SK-N-SH (cell line): ENCODE results near the gene RIMS4. TPM values are rescaled to one million over a fixed set of nuclear protein-coding genes. Genes with fewer than 3 reads are reported as not detected.
A peak's percentile ranks its signal among the peaks of the same experiment; 100 is the strongest.

Source experiments
- CTCF ChIA-PET: fragments of 300-600, 350-600 bp; formaldehyde crosslinking; extraction: SDS; loops from one replicate; lab custom pipeline; 2021; lab: Yijun Ruan, JAX
- POLR2A ChIA-PET: fragments of 350-600 bp; sonication (Branson Sonifier 250); formaldehyde crosslinking; extraction: SDS; loops from one replicate; lab custom pipeline; 2020; ENCODE audit warnings: antibody characterized with exemption, inconsistent platforms; lab: Yijun Ruan, JAX
- DNase-seq: peaks from one replicate; pipeline ENCODE4 v3.0.0; 2012
- H2AFZ ChIP-seq: fragments of 200-600 bp; sonication (generic); 2 replicates; pipeline ENCODE4 v1.8.1; 2016; ENCODE audit warnings: antibody characterized with exemption, mild to moderate bottlenecking, low read depth
- H3F3A ChIP-seq: fragments of 200-600 bp; sonication (generic); replicated peaks from 2 replicates; pipeline ENCODE3; 2016; ENCODE audit warnings: antibody characterized with exemption, mild to moderate bottlenecking; ENCODE audit not compliant: insufficient read depth
- H3K27ac ChIP-seq, 2 experiments: fragments of 200-500 bp in 1 of 2; fragments of 200-600 bp in 1 of 2; sonication (Bioruptor generic) in 1 of 2; sonication (generic), shearing (Covaris generic) in 1 of 2; 2 replicates each; pipeline versions ENCODE4 v1.5.1 to v1.6.1; 2014 to 2016; ENCODE audit warnings: low read depth in 2 of 2, inconsistent platforms in 1 of 2, low read length in 1 of 2, mild to moderate bottlenecking in 1 of 2, mixed read lengths in 1 of 2
- H3K27me3 ChIP-seq: fragments of 200-600 bp; sonication (generic), shearing (Covaris generic); 2 replicates; pipeline ENCODE4 v1.6.1; 2016; ENCODE audit warnings: mixed run types; ENCODE audit not compliant: insufficient read depth
- H3K36me3 ChIP-seq, 2 experiments: fragments of 200-500 bp in 1 of 2; fragments of 200-600 bp in 1 of 2; sonication (Bioruptor generic) in 1 of 2; sonication (generic) in 1 of 2; replicated peaks in 1 of 2; 2 replicates each; pipeline versions ENCODE3 to v1.5.1; 2014 to 2016; ENCODE audit warnings: low read length in 1 of 2, mild to moderate bottlenecking in 1 of 2; ENCODE audit not compliant: insufficient read depth in 2 of 2, control insufficient read depth in 1 of 2
- H3K4me1 ChIP-seq, 2 experiments: fragments of 200-500 bp in 1 of 2; fragments of 200-600 bp in 1 of 2; sonication (Bioruptor generic) in 1 of 2; sonication (generic), shearing (Covaris generic) in 1 of 2; 2 replicates each; pipeline versions ENCODE4 v1.5.1 to v1.6.1; 2014 to 2016; ENCODE audit warnings: low read depth in 1 of 2, low read length in 1 of 2, mixed run types in 1 of 2; ENCODE audit not compliant: insufficient read depth in 2 of 2, control insufficient read depth in 1 of 2
- H3K4me2 ChIP-seq: fragments of 200-600 bp; sonication (generic), shearing (Covaris generic); 2 replicates; pipeline ENCODE4 v1.6.1; 2017; ENCODE audit warnings: mixed run types
- H3K4me3 ChIP-seq, 2 experiments: fragments of 200-500 bp in 1 of 2; fragments of 200-600 bp in 1 of 2; sonication (Bioruptor generic) in 1 of 2; sonication (generic), shearing (Covaris generic) in 1 of 2; 2 replicates each; pipeline versions ENCODE4 v1.5.1 to v1.8.1; 2014 to 2016; ENCODE audit warnings: low read depth in 2 of 2, inconsistent platforms in 1 of 2, low read length in 1 of 2, mild to moderate bottlenecking in 1 of 2, mixed read lengths in 1 of 2, moderate library complexity in 1 of 2
- H3K79me2 ChIP-seq: fragments of 200-600 bp; sonication (generic); 2 replicates; pipeline ENCODE4 v1.8.1; 2017; ENCODE audit warnings: mild to moderate bottlenecking; ENCODE audit not compliant: insufficient read depth
- H3K9ac ChIP-seq: fragments of 200-600 bp; sonication (generic); 2 replicates; pipeline ENCODE4 v1.6.1; 2017; ENCODE audit warnings: mixed run types
- H3K9me2 ChIP-seq: fragments of 200-600 bp; sonication (generic); 2 replicates; pipeline ENCODE4 v1.6.1; 2017; ENCODE audit warnings: mixed run types
- H3K9me3 ChIP-seq: fragments of 200-600 bp; sonication (generic); 2 replicates; pipeline ENCODE4 v1.6.1; 2017; ENCODE audit warnings: mixed run types, mild to moderate bottlenecking, moderate library complexity
- H4K20me1 ChIP-seq: fragments of 200-600 bp; sonication (generic); 2 replicates; pipeline ENCODE4 v1.6.1; 2017; ENCODE audit warnings: mild to moderate bottlenecking, mixed run types; ENCODE audit not compliant: insufficient read depth
- CHD2 ChIP-seq: fragments of 150-350 bp; IDR thresholded peaks from 2 replicates; pipeline ENCODE4 v1.6.1; 2018; ENCODE audit warnings: low read length; ENCODE audit not compliant: partially characterized antibody
- CTCF ChIP-seq: fragments of 200-600 bp; sonication (generic); IDR thresholded peaks from 2 replicates; pipeline ENCODE4 v1.6.1; 2017; ENCODE audit warnings: antibody characterized with exemption, mild to moderate bottlenecking, moderate library complexity
- EP300 ChIP-seq, 2 experiments: IDR thresholded peaks; 2 replicates each; pipeline versions ENCODE4 v1.4.0 to v1.6.1; 2012; ENCODE audit warnings: borderline replicate concordance in 1 of 2, low read depth in 1 of 2, low read length in 1 of 2
- FOXJ3 ChIP-seq: sonication (generic); formaldehyde crosslinking; IDR thresholded peaks from 2 replicates; pipeline ENCODE4 v1.5.1; 2020; ENCODE audit warnings: mild to moderate bottlenecking, missing genetic modification reagents
- FOXM1 ChIP-seq: IDR thresholded peaks from 2 replicates; pipeline ENCODE4 v1.4.0; 2012; ENCODE audit warnings: low read depth, mild to moderate bottlenecking
- MXI1 ChIP-seq: IDR thresholded peaks from 2 replicates; pipeline ENCODE4 v1.6.1; 2012; ENCODE audit warnings: mild to moderate bottlenecking, low read depth, low read length, improper control_type of control experiment
- NFIC ChIP-seq: IDR thresholded peaks from 2 replicates; pipeline ENCODE4 v1.4.0; 2012; ENCODE audit warnings: borderline replicate concordance
- PBX3 ChIP-seq: IDR thresholded peaks from 2 replicates; pipeline ENCODE4; 2012
- RAD21 ChIP-seq: IDR thresholded peaks from 2 replicates; pipeline ENCODE4 v1.6.1; 2012; ENCODE audit warnings: mild to moderate bottlenecking, low read length
- RCOR1 ChIP-seq: fragments of 150-350 bp; IDR thresholded peaks from 2 replicates; pipeline ENCODE4 v1.6.1; 2017; ENCODE audit warnings: antibody characterized with exemption, low read length
- REST ChIP-seq: IDR thresholded peaks from 2 replicates; pipeline ENCODE4 v1.6.1; 2012; ENCODE audit warnings: mild to moderate bottlenecking, low read depth, low read length, moderate library complexity
- SMC3 ChIP-seq: IDR thresholded peaks from 2 replicates; pipeline ENCODE4 v1.6.1; 2012; ENCODE audit warnings: low read depth, low read length, improper control_type of control experiment
- USF1 ChIP-seq: IDR thresholded peaks from 2 replicates; pipeline ENCODE4 v1.4.0; 2012; ENCODE audit warnings: low read depth, borderline replicate concordance
- WGBS: methylation state at CpG from one replicate; pipeline ENCODE4 v1.1.6; 2017; ENCODE audit warnings: low lambda C conversion rate; 5-methylcytosine and 5-hydroxymethylcytosine counted together
- polyA plus RNA-seq, 3 experiments: library from polyadenylated mRNA; depleted of rRNA; stranded (reverse); fragments of >200 nt; gene quantifications; 2 replicates each; pipeline ENCODE4 v1.2.3, GENCODE V29; 2012

RIMS4 gene
- polyA plus RNA-seq, 1 of the 3 experiments (the other 2 are of a cell fraction): 0.13 TPM

- Histone ChIP-seq H3K9me3 (no peaks in the 10 kb centered on the region), H3K4me3 (no peak overlapping the region), H3K9ac (no peak overlapping the region), H3F3A (no peaks in the 10 kb centered on the region), H3K9me2 (no peaks in the 10 kb centered on the region), H3K4me1 (peaks cover 0 to 12% of the 10 kb centered on the region in 2 experiments; a peak in 1 of 4 replicates), H4K20me1 (no peaks in the 10 kb centered on the region), H3K4me2 (no peak overlapping the region), H3K36me3 (no peaks in the 10 kb centered on the region), H2AFZ (no peak overlapping the region), H3K79me2 (no peaks in the 10 kb centered on the region), H3K27ac (peak overlapping the region in 1 of 2 experiments; percentile 47; a peak in 2 of 4 replicates), H3K27me3 (no peaks in the 10 kb centered on the region)
- ChIA-PET POLR2A (interaction anchor here (0.7 to 1.6 kb wide), 4 partner anchors 20 to 81 kb away, joined by 3 to 5 read pairs (median 4); no protein-coding TSS in a partner anchor), CTCF (interaction anchor here (0.7 to 7.6 kb wide), 43 partner anchors 9 to 310 kb away, joined by 3 to 64 read pairs (median 5); partner anchors contain the start of genes KCNK15, RIMS4 and YWHAB)
- TF ChIP-seq MXI1 (peak; percentile 53; the same call in 1 of the 2 replicates), FOXJ3 (CRISPR knock-in tag) (peak; percentile 61), RAD21 (peak; percentile 85), USF1 (no peak), CHD2 (peak; percentile 79), REST (no peak), SMC3 (peak; percentile 65; the same call in 1 of the 2 replicates), EP300 (IDR thresholded peaks at IDR 0.05; ENCODE audit: borderline replicate concordance in 1 of 2, low read depth in 1 of 2, low read length in 1 of 2) (peak in 1 of 2 experiments; percentile 68; a peak in 1 of 4 replicates), CTCF (peak; percentile 21; the same call in 1 of the 2 replicates), NFIC (peak; percentile 7; the same call in 1 of the 2 replicates), FOXM1 (no peak), PBX3 (no peak), RCOR1 (peak; percentile 69)
- peak; percentile 84 for DNase-seq
- no CpG with 5 or more reads among the region's 1 CpG for WGBS
Observed at GRCh38 chr20:44785768-44786167, 24.6 kb downstream of the RIMS4 start.
